ENCODE data around the gene RANBP9.

Gene RANBP9

GRCh38 chr6:13743736-13744127, 32.1 kb upstream of the RANBP9 start:
- H3K36me3 ChIP-seq (ENCODE audit: insufficient read depth) = no peaks in the 10 kb centered on the region
- H3K79me2 ChIP-seq (ENCODE audit: insufficient read depth, low read depth) = no peaks in the 10 kb centered on the region
- peaks cover 23% of the 10 kb centered on the region for H3K4me1 ChIP-seq (ENCODE audit: low read depth, poor library complexity, severe bottlenecking)
- no peak overlapping the region for H3K9ac ChIP-seq
- H4K20me1 ChIP-seq (ENCODE audit: insufficient read depth) = no peaks in the 10 kb centered on the region
- H2AFZ ChIP-seq (ENCODE audit: low read depth) = no peak overlapping the region
- no peak for TF ChIP-seq CTCF (conservative IDR thresholded peaks at IDR 0.05; ENCODE audit: low read depth, low read length)
- no peak overlapping the region for H3K4me2 ChIP-seq
- H3K27ac ChIP-seq = no peak overlapping the region
- H3K4me3 ChIP-seq (IDR thresholded peaks at IDR 0.05; ENCODE audit: insufficient read depth, low read depth, low read length) = no peak overlapping the region
- H3K27me3 ChIP-seq (ENCODE audit: insufficient read depth, low read depth) = no peaks in the 10 kb centered on the region

GRCh38 chr6:13742961-13743735, 31.5 kb upstream of the RANBP9 start:
- Histone ChIP-seq H3K79me2 (ENCODE audit: insufficient read depth, low read depth) (no peaks in the 10 kb centered on the region), H3K27ac (no peak overlapping the region), H3K4me2 (no peak overlapping the region), H3K4me1 (ENCODE audit: low read depth, poor library complexity, severe bottlenecking) (peaks cover 17% of the 10 kb centered on the region), H4K20me1 (ENCODE audit: insufficient read depth) (no peaks in the 10 kb centered on the region), H3K27me3 (ENCODE audit: insufficient read depth, low read depth) (no peaks in the 10 kb centered on the region), H2AFZ (ENCODE audit: low read depth) (no peak overlapping the region), H3K36me3 (ENCODE audit: insufficient read depth) (no peaks in the 10 kb centered on the region), H3K4me3 (IDR thresholded peaks at IDR 0.05; ENCODE audit: insufficient read depth, low read depth, low read length) (no peak overlapping the region), H3K9ac (no peak overlapping the region)
- TF ChIP-seq CTCF (conservative IDR thresholded peaks at IDR 0.05; ENCODE audit: low read depth, low read length) = no peak

GRCh38 chr6:13741365-13741764, 29.7 kb upstream of the RANBP9 start:
- Histone ChIP-seq H3K27ac (no peak overlapping the region), H3K27me3 (ENCODE audit: insufficient read depth, low read depth) (no peaks in the 10 kb centered on the region), H3K36me3 (ENCODE audit: insufficient read depth) (no peaks in the 10 kb centered on the region), H3K4me1 (ENCODE audit: low read depth, poor library complexity, severe bottlenecking) (no peaks in the 10 kb centered on the region), H3K79me2 (ENCODE audit: insufficient read depth, low read depth) (no peaks in the 10 kb centered on the region), H4K20me1 (ENCODE audit: insufficient read depth) (no peaks in the 10 kb centered on the region), H3K4me2 (no peak overlapping the region), H3K9ac (no peak overlapping the region), H3K4me3 (IDR thresholded peaks at IDR 0.05; ENCODE audit: insufficient read depth, low read depth, low read length) (no peak overlapping the region), H2AFZ (ENCODE audit: low read depth) (no peak overlapping the region)
- TF ChIP-seq CTCF (conservative IDR thresholded peaks at IDR 0.05; ENCODE audit: low read depth, low read length) = no peak

- no peak overlapping the region for H2AFZ ChIP-seq (ENCODE audit: low read depth)
- H4K20me1 ChIP-seq (ENCODE audit: insufficient read depth) = no peaks in the 10 kb centered on the region
- H3K79me2 ChIP-seq (ENCODE audit: insufficient read depth, low read depth) = no peaks in the 10 kb centered on the region
- no peak for TF ChIP-seq CTCF (conservative IDR thresholded peaks at IDR 0.05; ENCODE audit: low read depth, low read length)
- H3K36me3 ChIP-seq (ENCODE audit: insufficient read depth) = no peaks in the 10 kb centered on the region
- H3K27ac ChIP-seq = no peak overlapping the region
- no peaks in the 10 kb centered on the region for H3K4me1 ChIP-seq (ENCODE audit: low read depth, poor library complexity, severe bottlenecking)
- no peaks in the 10 kb centered on the region for H3K27me3 ChIP-seq (ENCODE audit: insufficient read depth, low read depth)
- no peak overlapping the region for H3K9ac ChIP-seq
- no peak overlapping the region for H3K4me2 ChIP-seq
- H3K4me3 ChIP-seq (IDR thresholded peaks at IDR 0.05; ENCODE audit: insufficient read depth, low read depth, low read length) = no peak overlapping the region
These were observed 23.4 kb upstream of the RANBP9 start for GRCh38 chr6:13735031-13735430.

All from KMS-11 (cell line).